Activated CD4-positive, alpha-beta T cell treated with anti-CD3 and anti-CD28 coated beads, Interleukin-2, amount 50 U/mL, for 1 hour (primary cell): ENCODE measurements around the gene NUBP2.

ENCODE experiments used
- DNase-seq: peaks from one replicate; pipeline ENCODE4 v3.0.0-alpha.2; 2020

Gene NUBP2

DNA sequence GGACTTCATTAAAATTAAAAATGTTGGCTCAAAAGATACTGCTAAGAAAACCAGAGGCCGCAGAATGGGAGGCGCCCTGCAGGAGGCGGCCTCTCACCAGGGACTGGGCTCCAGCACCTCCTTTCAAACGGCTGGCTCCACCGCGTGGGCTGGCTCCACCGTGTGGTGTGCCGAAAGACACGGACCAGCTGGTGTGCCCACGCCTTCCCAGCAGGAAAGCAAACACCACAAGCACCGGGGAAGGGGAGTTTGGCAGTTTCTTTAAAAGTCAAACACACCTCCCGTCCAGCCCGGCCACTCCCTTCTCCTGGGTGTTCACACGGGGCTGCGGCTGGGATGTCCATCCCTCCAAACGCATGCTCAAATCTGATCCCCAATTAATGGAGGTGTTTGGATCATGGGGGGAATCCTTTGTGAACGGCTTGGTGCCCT is 30.0 kb downstream of the NUBP2 start:
- DNase-seq = peak; percentile 54

DNA sequence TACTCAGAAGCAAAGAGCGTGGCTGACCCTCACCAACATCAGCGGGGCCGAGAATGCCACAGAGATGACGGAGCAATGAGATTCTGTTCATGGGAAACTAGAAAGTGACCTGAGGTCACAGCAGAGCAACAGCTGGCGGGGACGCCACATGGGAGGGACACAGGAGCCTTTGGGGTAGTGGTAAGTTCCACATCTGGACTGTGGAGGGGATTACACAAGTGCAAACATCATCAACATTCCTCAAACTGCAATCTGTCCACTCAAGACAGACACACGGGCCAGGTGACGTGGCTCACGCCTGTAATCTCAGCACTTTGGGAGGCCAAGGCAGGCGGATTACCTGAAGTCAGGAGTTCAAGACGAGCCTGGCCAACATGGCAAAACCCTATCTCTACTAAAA is 32.7 kb downstream of the NUBP2 start:
- no peak for DNase-seq

DNA sequence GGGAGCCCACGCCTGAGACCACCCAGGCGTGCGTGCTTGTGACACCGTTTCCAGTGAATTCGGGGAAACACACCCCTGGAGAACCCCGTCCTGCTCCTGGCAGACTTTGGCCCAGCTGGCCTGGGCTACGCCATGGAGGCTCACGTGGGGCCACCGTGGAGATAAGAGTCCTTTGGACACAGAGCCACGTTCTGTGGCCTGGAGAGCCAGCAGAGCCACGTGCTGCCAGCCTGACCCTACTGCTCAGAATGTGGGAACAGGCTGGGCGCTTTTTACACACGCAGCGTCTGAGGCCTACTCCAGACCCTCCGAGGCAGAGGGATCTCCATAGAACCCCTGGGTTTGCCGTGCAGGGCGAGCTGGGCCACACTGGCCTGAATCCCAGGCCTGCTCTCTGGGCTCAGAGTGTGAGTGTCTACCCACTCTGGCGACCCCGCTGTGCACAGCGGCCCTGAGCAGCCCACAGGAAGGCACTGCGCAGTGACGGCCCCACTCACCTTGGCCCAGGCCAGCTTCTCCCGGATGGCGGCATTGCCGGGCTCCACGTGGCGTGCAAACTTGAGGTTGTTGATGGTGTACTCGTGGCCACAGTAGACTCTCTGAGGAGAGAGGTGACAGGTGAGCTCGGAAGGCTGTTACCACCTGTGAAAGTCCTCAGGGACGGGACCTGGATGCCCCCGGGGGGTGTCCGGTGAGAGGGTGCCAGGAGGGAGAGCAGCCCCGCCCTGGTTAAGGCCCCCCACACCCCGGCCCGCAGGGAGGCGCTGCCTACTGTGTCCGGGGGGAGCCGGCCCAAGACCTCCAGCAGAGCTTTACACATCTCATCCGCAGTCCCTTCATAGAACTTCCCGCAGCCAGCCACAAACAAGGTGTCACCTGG is 33.9 kb downstream of the NUBP2 start:
- DNase-seq = no peak

DNA sequence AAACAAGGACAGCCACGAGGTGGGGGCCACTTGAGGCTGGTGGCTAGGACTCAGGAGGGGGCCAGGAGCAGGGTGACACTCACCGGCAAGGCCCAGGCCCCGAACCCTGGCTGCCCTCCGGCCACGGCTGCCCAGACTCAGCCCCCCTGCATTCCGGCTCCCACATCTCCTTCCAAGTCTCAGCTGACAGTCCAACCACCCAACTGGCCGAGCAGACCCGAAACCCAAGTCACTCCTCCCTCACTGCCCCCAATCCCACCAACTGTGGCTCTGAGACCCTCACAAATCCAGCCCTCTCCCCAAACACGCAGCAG is 34.5 kb downstream of the NUBP2 start:
- DNase-seq = no peak

DNA sequence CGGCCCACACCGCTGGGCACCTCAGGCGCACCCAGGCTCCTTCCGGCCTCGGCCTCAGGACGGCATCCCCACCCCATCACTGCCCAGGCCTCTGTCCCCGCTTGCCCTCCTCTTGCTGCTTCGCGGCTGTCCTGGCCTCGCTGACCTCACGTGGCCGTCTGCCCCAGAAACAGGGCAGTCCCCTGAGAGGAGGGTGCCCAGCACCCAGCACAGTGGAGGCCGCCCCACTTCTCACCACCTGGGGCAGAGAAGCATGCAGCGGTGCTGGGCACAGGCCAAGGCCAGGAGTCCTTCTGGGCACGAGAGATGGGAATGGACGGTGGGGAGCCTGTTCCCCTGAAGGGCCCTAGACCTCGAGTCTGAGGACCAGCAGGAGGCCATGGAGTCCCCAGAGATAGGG is 35.0 kb downstream of the NUBP2 start:
- no peak for DNase-seq

DNA sequence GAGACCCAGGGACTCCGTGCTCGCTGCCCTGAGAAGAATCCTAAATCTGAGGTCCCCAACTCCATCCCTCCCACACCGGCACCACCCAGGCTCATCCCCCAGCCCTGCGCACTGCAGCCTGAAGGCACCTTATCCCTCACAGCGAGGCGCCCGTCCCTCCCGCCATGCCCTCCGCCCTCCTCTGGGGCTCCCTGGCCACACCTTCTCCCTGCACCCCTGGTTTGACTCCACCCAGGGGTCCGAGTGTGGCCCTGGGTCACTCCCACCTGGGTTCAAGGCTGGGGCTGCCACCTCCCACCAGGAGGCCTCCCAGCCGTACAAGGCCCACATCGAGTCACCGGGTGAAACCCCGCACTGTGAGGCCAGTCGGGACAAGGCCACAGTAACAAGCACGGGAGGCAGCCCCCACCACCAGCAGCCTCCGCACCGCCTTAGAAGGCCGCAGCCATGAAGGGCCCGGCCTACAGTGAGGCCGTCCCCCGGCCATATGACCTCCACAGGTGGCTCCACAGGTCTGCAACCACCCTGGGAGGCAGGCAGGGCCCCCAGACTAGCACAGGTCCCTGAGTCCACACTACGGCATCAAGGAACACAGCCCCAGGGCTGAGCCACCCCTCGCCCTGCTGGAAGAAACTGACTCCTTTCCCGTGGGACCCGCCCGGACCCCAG is 35.6 kb downstream of the NUBP2 start:
- DNase-seq = no peak

DNA sequence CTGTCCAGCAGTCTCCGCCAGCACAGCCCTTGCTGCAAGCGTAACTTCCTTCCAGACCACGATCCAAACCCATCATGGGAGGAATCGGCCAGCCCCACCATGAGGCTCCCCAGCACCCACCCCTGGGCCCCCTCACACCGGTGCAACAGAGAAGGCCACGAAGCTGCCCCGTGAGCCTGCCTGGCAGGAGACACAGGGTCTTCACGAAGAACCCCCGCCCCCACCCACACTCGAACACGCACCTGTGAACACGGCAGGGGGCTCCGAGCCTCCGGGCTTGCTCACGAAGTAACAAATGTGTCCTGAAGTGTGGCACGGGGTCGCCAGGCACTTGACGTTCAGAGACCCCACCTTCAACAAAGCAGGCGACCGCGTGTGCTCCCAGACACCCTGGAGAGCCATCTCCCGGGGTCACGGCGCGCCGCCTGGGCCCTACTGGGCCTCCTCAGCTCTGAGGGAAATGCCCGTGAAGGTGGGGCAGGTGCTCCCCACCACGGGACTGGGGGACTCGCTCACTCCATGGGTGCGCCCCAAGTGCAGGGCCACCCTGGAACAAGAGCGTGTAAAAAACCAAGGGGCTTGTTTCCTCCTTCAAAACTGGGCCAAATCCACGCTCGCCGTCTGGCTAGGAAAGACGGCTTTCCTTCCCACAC is 36.2 kb downstream of the NUBP2 start:
- DNase-seq = no peak

DNA sequence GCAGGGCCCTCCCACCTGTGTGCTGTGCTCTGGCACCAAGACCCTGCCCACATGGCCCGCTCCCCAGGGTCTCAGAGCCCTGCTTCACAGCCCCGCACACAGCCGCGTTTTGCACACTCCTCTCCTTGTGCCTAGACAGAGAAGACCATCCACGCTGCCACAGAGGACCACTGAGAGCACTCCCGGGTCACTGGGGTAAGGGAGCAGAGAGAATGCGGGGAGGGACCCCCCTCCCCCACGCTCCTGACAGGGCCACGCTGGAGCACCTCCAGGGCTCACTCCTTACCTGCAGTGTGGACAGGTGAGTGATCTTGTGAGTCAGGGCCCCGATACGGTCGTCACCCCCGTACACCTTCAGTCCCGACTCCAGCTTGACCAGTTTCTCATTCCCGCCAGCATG is 36.9 kb downstream of the NUBP2 start:
- no peak for DNase-seq

DNA sequence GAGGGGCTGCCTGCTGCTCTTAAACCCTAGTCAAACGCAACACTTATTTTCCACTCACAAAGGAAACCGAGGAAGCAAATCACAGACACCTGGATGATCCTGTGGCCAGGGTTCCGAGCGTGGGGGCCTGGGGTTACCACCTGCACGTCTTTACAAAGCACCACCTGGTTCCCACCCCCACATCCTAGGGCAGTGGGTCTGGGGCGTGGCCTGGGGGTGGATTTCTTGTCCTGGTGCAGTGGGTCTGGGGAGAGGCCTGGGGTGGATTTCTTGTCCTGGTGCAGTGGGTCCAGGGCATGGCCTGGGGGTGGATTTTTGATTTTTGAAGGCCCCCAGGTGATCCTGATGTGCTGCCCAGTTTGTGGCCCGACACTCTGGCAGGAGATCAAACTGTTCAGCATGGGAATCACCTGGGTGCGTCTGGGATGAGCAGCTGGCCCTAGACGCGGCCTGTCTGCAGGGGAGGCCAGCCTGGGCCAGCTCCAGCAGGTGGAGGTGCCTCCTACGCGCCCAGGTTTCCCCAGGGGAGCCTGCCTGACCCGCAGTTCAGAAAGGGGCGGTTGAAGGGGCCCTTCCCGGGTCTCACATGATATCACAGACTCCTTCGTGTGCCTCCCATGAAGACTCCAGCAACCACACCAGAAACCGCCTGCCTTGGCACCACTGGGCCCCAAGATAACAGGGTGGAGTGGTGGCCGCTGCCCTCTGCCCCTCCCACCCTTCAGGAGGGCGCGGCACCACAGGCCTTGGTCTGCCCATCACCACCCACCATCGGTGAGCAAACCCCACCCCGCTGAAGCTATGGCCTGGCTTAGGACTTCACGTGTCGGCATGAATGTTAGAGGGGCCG is 37.6 kb downstream of the NUBP2 start:
- no peak for DNase-seq

DNA sequence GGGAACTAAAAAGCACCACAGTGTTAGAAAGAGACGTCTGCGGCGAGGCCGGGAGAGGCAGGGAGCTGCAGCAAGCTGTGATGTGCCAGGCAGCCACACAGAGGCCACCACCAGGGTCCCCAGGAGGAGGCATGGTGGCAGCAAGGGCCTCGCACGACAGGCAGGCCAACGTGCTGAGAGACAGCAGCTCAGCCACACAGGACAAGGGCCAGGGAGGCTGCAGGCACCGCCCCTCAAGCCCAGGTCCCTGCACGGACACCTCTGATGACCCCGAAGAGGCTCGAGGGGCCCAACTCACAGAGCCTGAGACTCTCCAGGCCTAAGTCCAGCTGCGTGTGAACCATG is 38.2 kb downstream of the NUBP2 start:
- DNase-seq = no peak

DNA sequence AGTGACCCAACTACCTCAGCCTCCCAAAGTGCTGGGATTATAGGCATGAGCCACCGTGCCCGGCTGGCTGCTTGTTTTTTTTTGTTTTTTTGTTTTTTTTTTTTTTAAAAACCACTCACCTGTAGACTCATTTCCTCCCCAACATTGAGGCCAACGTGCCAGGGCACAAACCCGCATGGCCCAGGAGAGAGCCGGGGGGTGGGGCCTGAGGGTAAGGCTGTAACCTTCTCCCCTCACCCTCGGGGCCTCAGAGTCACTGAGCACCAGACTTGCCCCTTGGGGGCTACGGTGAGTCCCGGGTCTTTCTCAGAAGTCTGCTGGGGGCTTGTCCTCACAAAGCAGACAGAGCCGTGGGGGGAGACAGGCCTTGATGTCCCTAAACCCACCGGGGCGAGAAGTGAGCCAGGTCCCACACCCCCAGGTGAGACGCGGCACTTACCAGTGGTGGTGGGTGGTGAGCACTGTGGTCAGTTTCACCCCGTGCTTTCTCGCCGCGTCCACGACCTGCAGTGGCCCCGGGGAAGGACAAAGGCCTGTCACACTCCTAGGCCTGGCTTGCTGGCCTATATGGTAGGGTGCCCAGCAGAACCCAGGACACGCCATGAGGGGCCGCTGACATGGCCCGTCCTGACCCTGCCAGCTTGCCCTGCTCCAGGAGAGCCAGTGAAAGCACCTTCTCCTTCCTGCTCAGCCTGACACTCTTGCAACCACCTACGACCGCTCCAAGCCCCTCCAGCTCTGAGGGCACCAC is 39.3 kb downstream of the NUBP2 start:
- DNase-seq = no peak

DNA sequence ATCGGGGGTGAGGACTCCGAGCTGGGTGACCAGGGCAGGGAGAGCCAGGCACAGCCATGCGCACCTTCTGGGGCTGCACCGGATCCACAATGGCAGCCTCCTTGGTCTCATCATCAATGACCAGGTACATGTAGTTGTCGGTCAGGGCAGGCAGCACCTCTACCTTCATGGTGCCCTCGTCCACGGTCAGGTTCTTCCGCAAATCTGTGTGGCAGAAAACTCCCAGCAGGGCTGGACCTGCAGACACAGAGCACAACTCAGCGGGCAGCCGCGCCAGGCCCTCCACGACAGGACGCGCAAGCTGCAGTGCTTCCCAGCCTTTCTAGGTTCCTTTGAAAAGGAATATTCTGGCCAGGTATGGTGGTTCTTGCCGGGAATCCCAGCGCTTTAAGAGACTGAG is 40.0 kb downstream of the NUBP2 start:
- DNase-seq = no peak

DNA sequence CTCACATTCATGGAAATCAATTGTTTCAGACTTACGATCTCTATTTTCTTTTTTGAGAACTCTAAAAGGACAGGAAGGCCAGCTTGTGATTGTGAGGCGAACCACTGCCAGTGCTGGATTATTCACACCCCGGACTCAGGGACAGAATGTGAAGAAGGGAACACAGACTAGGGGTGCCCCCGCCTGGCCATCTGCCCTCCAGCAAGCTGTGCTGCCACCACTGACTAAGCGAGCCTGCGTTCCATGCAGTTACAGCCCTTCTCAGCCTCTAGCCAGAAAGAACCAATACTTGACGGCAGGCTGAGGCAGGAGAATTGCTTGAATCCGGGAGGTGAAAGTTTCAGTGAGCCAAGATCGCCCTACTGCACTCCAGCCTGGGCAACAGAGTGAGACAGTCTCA is 41.1 kb downstream of the NUBP2 start:
- no peak for DNase-seq

DNA sequence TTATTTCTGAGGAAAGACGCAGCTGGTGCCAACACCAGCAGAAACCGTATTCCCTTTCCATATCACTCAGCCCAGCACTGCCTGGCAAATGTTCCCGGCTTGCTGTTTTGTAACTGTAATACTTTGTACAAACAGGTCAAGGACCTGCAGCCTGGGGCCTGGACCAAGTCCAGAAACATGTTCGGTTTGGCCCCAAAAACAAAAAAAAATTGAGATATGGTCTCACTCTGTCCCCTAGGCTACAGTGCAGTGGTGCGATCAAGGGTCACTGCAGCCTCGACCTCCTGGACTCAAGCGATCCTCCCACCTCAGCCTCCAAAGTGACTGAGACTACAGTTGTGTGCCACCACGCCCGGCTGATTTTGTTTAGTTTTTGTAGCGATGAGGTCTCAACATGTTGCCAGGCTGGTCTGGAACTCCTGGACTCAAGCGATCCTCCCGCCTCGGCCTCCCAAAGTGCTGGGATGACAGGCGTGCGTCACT is 42.7 kb downstream of the NUBP2 start:
- no peak for DNase-seq

DNA sequence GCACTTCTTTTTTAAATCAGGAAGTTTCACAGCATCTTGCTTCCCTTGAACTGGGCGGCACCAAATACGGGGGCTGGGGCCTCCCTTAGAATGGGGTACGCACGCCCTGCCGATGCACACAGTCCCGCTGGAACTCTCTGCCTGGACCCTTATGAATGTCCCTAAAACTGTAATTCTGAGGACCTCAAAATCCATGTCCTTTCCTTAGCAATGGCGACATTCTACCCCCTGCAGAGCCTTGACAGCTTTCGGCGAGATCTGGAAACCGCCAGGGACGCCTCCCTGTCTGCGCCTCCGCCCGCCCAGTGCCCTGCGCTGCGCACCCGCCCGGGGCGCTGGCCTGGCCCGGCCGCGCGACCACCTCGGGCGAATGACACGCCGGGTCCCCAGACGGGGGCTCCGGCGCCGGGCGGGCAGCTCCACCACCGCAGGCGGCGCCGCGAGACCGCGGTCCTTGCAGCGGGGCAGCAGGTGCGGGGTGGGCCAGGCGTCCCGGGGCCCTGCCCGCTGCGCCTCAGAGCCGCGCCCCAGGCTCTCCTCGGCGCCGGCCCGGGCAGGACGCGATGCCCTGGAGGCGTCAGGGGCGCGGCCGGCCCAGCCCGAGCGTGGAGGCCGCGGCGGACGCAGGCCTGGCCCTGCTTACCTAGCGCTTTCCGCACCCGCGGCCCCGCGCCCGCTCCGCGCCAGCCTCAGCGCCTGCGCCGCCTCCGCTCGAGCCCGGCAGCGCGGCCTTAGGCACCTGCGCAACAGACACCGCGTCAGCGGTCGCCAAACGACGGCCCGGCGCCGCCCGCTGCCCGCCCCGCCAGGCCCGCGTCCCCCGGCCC is 43.3 kb downstream of the NUBP2 start:
- peak; percentile 66 for DNase-seq

DNA sequence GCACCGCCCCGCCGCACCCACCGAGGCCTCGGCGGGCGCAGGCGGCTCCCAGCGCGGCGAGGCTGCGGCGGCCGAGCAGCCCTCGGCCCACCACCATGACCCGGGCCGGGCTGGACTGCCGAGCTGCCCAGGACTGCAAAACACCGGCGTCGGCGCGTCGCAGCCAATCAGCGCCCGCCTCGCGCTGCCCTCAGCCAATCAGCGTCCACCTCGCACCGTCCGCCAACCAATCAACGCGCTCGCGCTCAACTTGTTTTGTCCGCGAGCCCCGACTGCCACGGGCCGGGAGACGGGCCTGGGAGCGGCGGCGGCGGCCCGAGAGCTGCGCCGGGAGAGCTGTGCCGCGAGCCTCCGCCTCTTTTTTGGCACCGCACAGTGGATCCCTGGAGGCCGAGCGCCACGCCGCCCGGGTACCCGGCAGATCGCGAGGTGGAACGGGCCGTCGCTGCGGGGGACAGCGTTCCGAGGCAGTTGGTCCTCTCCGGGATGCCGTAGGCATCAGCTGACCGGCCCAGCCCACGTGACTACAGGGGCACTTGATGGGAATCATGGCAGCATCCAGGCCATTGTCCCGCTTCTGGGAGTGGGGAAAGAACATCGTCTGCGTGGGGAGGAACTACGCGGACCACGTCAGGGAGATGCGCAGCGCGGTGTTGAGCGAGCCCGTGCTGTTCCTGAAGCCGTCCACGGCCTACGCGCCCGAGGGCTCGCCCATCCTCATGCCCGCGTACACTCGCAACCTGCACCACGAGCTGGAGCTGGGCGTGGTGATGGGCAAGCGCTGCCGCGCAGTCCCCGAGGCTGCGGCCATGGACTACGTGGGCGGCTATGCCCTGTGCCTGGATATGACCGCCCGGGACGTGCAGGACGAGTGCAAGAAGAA is 44.2 kb downstream of the NUBP2 start, which contains the start of the genes FAHD1 and HAGH:
TSS of gene FAHD1 (plus strand) at position 516 of the 883 bp plus-strand sequence. CDS start at position 549, 33 bp downstream.
TSS of gene HAGH (minus strand) at position 135 of the 883 bp plus-strand sequence. CDS start at position 97, 38 bp downstream.
- DNase-seq = peak; percentile 89

DNA sequence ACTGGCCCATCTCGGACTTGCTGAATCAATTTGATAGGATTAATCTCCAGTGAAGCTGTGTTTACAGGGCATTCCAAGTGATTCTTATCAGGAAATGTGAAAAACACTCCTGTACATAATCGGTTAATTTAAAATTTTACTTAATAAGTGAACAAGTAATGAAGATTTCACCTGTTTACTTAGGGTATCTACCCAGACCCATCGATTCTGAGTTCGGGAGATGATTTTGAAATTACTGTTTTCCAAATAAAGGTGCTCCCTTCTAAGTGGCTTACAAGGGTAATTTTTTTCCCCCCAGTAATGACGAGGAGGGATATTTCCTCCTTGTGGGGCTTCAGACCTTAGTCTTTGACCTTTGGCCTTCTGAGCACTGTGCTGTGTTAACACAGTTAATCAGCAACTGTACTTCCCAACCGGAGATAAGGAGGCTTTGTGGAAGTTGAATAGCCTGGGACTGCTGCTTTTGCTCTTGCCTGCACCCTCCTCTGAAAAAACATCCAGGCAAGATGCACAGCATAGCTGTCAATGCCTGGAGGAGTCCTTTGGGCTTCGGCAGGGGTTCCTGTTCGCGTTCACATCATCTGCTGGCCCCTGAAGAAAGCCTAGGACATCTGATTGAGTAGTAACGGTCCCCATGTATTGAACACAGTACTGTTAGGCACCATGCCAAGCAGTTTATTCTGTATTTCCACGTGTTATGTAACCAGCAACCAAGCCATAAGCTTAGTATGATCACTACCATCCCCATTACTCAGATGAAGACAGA is 46.1 kb downstream of the NUBP2 start:
- DNase-seq = no peak

DNA sequence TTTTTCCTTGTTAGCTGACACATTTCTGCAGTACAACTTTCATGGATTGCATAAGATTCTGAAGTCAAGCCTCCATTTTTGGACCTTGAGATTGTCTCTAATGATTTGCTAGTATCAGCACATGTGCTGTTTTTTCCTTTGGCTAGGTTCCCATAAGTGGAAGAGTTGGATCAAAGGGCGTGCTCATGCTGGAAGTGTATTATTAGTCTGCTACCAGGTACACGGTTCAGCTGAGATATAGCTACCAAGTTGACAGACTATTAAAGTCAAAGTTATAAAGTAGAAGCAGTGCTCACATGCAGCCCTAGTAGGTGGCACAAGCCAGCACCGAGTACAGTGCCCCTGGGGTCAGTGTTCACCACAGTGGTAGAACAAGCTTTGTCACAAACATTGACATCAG is 47.5 kb downstream of the NUBP2 start:
- no peak for DNase-seq
